Common myeloid progenitor, CD34-positive (primary cell): ENCODE results near the gene DAG1.

Experiments used
- CTCF ChIA-PET: fragments of 350-600 bp; sonication (Branson Sonifier 250); formaldehyde crosslinking; loops from one replicate; lab custom pipeline; 2021; ENCODE audit warnings: antibody characterized with exemption; lab: Charles Lee
- POLR2A ChIA-PET: fragments of 350-600 bp; sonication (Branson Sonifier 250); formaldehyde crosslinking; loops from one replicate; lab custom pipeline; 2021; ENCODE audit warnings: antibody characterized with exemption; lab: Charles Lee
- DNase-seq, 3 donors: peaks; one replicate each; pipeline versions ENCODE4 v3.0.0 to v3.0.0-alpha.2; 2013
- H3K27ac ChIP-seq, 2 experiments: 1 replicate in 1 of 2; 2 replicates in 1 of 2; pipeline ENCODE4 v1.7.0; 2013; ENCODE audit warnings: inconsistent platforms in 2 of 2, low read length in 2 of 2, mild to moderate bottlenecking in 2 of 2, low read depth in 1 of 2, moderate library complexity in 1 of 2; ENCODE audit not compliant: severe bottlenecking in 2 of 2, insufficient read depth in 1 of 2, poor library complexity in 1 of 2
- H3K27me3 ChIP-seq, 5 experiments: replicated peaks in 2 of 5; 1 replicate in 3 of 5; 2 replicates in 2 of 5; pipeline versions ENCODE4 v1.6.1 to v1.7.0; 2013; ENCODE audit warnings: low read length in 4 of 5, mild to moderate bottlenecking in 2 of 5, moderate library complexity in 2 of 5, inconsistent platforms in 1 of 5; ENCODE audit not compliant: insufficient read depth in 5 of 5, control insufficient read depth in 4 of 5
- H3K36me3 ChIP-seq, 4 experiments: 1 replicate in 2 of 4; 2 replicates in 2 of 4; pipeline versions ENCODE4 v1.6.1 to v1.7.0; 2013; ENCODE audit warnings: low read length in 3 of 4, control low read depth in 1 of 4, mild to moderate bottlenecking in 1 of 4; ENCODE audit not compliant: control insufficient read depth in 4 of 4, insufficient read depth in 4 of 4
- H3K4me1 ChIP-seq, 4 experiments: 1 replicate in 3 of 4; 2 replicates in 1 of 4; pipeline versions ENCODE4 v1.6.1 to v1.7.1; 2013; ENCODE audit warnings: low read length in 3 of 4, mild to moderate bottlenecking in 3 of 4, control low read depth in 1 of 4, inconsistent platforms in 1 of 4, moderate library complexity in 1 of 4; ENCODE audit not compliant: control insufficient read depth in 4 of 4, insufficient read depth in 4 of 4; ENCODE audit errors: control extremely low read depth in 1 of 4
- H3K4me3 ChIP-seq, 7 experiments: 1 replicate in 4 of 7; 2 replicates in 3 of 7; pipeline versions ENCODE4 v1.5.1 to v1.7.0; 2013; ENCODE audit warnings: mild to moderate bottlenecking in 7 of 7, low read length in 6 of 7, moderate library complexity in 6 of 7, inconsistent platforms in 2 of 7, low read depth in 2 of 7, control low read depth in 1 of 7; ENCODE audit not compliant: insufficient read depth in 4 of 7, control insufficient read depth in 1 of 7; ENCODE audit errors: extremely low read depth in 1 of 7
- H3K9me3 ChIP-seq, 5 experiments: 1 replicate in 4 of 5; 2 replicates in 1 of 5; pipeline versions ENCODE4 v1.6.1 to v1.7.1; 2013; ENCODE audit warnings: low read length in 4 of 5, mild to moderate bottlenecking in 2 of 5, inconsistent platforms in 1 of 5, low read depth in 1 of 5, moderate library complexity in 1 of 5; ENCODE audit not compliant: control insufficient read depth in 4 of 5, insufficient read depth in 2 of 5; ENCODE audit errors: control extremely low read depth in 1 of 5
- WGBS: methylation state at CpG from one replicate; pipeline ENCODE4 v1.1.5; 2013; ENCODE audit not compliant: insufficient coverage; 5-methylcytosine and 5-hydroxymethylcytosine counted together

The DAG1 gene

DNA sequence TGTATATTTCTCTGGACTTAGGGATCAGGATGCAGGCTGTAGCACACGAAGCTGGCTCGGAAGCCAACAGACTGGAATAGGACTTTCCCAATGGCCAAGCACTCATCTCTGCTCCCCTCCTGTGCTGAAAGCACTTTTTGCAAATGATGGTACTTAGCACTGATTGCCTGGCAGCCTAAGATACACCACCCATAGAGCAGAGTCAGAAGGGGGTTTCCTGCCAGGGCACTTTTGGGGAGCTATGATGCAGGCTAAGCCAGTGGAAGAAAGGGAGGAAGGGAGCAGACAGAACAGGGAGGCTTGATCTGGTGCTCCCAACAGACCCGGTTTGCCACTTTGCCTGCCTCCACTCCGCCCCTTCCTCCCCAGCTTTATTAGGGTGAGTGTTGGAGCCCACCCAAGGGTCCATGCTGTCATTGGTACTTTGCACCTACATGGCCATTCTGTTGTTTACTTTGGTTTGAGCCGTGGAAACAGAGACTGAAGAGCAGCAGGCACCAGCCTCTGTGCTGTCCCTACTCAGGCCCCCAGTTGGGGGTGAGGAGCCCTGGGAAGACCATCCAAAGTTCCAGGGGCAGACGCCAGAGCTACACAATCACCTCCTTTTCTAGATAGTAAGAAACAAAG lies 100.1 kb downstream of the DAG1 start:
- peaks cover 0 to 2% (median 0%) of the 10 kb centered on the region in 5 experiments for H3K27me3 ChIP-seq
- no peak overlapping the region for H3K4me3 ChIP-seq
- H3K9me3 ChIP-seq: no peaks in the 10 kb centered on the region
- DNase-seq: no peak
- ChIA-PET POLR2A (interaction anchor here (1.0 kb wide), 1 partner anchor 12 kb away, joined by 5 read pairs; no protein-coding TSS in a partner anchor), CTCF (interaction anchor here (1.2 to 3.7 kb wide), 4 partner anchors 10 to 101 kb away, joined by 3 to 10 read pairs (median 4); partner anchors contain the start of gene BSN)
- no peaks in the 10 kb centered on the region for H3K4me1 ChIP-seq
- 96% methylated on average over 5 of the region's 6 CpGs for WGBS
- H3K27ac ChIP-seq: no peak overlapping the region
- H3K36me3 ChIP-seq: no peaks in the 10 kb centered on the region

DNA sequence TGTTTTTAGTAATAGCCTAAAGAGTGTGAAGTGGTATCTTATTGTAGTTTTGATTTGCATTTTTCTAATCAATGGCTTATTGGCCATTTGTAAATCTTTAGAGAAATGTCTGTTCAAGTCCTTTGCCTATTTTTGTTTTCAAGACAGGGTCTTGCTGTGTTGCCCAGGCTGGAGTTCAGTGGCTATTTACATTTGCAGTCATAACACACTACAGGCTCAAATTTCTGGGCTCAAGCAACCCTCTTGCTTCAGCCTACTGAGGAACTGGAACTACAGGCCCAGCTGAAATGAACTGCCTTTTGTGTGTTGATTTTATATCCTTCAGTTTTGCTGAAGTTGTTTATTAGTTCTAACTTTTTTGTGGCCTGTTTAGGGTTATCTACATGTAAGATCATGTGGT lies 112.1 kb downstream of the DAG1 start:
- H3K4me1 ChIP-seq: no peaks in the 10 kb centered on the region
- ChIA-PET CTCF (no interaction called here), POLR2A (no interaction called here)
- no peak overlapping the region for H3K4me3 ChIP-seq
- no peak overlapping the region for H3K27ac ChIP-seq
- H3K36me3 ChIP-seq: no peaks in the 10 kb centered on the region
- no peak for DNase-seq
- H3K27me3 ChIP-seq: no peaks in the 10 kb centered on the region
- no peaks in the 10 kb centered on the region for H3K9me3 ChIP-seq
